Stimulated activated CD8-positive, alpha-beta memory T cell treated with anti-CD3 and anti-CD28 coated beads, Interleukin-7, amount 100 ng/mL, for 48 hours (primary cell): ENCODE measurements around the gene CNP.
"Not testable (repeated sequence)": the region's sequence is repeated elsewhere in the genome, so short reads cannot be mapped to it uniquely, and the experiment has no call there.

Experiments used
- DNase-seq, 2 donors: peaks; one replicate each; pipeline ENCODE4 v3.0.0-alpha.2; 2020; ENCODE audit warnings: low read depth in 1 of 2; ENCODE audit errors: extremely low read depth in 1 of 2

CNP gene

DNA sequence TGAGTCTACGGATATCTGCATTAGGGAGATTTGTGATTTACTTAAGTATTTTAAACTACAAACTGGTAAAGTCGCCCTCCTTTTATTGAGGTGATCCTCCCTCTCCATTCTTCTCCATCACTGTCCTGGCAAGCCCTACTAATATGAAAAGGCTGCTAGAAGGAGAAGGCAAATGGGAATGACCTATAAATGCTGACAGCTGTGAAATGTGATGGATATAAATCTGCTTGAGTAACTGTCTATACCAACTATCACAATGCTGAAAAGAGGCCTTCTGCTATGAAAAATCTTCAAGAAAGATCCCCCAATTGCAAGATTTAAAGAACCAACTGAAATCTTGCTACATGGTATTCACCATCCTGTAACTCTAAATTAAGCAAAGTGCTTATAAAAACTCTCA is 35.1 kb downstream of the CNP start:
- no peak for DNase-seq

DNA sequence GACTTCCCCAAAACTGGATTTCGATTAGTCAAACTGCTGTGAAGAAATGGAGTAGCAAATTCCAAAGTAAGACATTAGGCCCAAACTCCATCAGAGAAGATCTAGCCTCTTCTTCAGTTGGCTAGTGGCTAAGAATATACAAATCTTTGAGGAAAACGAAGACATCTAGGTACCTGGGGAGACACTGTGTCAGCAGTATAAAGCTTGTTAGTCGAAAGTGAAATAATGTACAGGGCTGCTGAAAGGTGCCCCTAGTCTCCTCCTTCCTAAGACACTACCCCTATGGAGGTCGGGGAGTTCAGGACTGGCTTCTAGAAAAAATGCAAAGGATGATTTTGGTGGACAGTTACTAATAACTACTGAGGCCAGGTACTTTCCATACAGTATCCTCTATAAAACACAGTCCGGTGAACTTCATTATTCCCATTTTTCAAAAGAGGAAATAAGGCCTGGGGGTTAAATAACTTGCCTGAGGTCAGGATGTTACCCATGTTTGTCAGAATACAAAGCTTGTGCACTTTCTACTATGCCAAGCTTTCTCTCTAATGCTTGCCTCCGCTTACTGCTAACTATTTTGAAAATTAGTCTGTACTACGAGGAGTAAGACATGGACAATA is 35.7 kb downstream of the CNP start:
- no peak for DNase-seq

DNA sequence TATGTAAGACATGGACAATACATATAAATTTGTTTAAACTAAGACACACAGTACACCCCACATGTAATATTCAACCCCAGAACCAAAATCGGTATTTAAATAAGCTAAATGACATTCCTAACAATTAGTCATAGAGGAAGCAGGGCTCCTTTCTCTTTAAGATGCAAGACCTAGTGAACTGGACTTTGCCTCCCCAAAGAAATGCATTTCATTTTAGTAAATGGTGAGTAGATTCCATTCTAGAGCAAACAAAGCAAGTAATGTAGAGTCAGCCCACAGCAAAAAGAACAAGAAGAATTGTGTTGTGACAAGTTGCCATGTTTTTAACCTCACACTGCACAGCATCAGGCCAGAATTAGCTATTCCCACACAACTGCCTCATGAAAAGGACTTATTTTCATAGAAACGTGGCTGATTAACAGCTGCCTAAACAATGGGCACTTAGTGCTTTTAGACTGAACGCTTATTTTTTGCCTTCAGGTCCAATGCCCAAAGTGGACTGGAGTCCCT is 36.3 kb downstream of the CNP start:
- DNase-seq: no peak

DNA sequence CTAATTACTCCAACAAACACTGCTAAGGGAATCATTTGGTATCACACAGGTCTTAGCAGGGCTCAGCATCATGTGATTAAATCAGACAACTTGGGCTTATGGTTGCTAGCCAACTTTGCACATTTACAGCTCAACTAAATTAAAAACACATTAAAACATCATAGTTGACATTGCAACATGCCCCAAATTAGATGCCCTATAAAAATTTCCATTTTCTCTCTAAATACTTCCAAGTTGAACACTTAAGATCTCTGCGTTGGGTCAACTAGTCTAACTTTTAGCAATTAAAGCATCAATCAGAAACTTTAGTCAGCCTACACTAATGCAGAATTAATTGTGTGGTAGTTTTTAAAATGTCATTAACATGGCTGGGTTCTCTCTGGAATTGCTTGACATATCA is 38.6 kb downstream of the CNP start:
- no peak for DNase-seq

DNA sequence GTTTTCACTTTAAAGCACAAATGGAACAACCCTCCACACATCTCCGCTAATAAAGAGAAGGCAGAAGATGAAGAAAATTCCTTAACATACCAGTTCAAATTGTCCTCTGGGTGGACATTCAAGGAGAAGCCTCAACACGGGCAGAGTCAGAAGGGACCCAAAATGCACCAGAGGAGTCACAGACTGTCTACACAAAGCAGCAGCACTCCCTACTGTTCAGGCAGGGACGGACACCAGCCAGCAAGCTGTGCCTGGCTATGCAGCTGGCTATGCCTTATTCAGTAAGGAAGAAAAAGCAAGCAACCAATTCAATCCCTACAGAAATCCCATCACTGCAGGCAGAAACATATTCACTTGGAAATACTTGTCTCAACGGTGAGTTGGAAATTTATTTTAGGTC is 42.6 kb downstream of the CNP start:
- no peak for DNase-seq

DNA sequence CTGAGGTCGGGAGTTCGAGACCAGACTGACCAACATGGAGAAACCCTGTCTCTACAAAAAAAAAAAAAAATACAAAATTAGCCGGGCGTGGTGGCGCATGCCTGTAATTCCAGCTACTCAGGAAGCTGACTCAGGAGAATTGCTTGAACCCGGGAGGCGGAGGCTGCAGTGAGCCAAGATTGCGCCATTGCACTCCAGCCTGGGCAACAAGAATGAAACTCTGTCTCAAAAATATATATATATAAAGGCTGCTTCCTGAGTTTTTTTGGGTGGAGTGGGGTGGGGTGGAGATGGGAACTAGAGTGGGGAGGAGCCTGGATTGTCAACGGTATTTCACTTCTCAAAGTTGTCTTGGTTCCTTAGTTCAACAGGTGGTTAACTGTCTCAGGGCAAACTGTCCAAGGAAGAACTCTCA is 43.7 kb downstream of the CNP start:
- DNase-seq: not testable (repeated sequence)

DNA sequence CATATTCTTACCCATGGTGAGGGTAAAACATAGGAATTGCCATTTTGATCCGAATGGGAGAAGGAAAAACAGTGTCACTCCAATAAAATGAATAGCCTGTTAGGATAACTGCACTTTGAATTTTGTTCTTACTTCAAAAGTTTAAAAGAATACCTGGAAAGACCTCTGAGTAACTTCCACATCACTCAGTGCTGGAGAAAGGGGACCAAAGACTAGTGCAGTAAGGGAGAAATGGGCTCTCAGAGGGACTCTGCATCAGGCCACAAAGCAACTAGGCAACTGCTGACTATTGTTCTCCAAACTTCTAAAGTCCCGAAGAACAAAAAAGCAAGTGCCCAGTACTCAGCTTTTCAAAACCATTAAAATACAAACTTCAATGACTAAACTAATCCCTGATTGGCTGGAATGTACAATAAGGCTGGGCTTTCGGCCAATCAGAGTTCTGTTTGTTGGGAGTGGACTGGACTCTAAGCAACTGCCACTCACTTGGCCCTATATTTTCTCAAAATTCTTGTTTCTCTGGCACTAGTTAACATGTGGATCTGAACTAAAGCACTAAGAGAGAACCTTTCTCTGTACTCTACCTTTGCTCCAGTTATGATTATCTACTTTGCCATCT is 44.4 kb downstream of the CNP start:
- DNase-seq: no peak

DNA sequence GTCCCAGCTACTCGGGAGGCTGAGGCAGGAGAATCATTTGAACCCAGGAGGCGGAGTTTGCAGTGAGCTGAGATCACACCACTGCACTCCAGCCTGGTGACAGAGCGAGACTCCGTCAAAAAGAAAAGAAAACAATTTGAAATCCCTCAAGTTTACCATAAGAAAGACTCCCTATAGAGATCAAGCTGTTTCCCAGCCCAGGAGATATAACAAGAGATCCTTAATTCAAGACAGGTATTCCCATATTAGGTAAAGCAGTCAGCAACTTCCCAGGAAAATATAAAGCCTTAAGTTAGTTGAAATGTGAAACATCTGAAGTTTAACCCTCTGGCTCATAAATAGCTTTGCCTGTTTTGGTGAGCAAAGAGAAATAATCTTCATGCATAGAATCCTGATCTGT is 45.8 kb downstream of the CNP start:
- DNase-seq: not testable (repeated sequence)

DNA sequence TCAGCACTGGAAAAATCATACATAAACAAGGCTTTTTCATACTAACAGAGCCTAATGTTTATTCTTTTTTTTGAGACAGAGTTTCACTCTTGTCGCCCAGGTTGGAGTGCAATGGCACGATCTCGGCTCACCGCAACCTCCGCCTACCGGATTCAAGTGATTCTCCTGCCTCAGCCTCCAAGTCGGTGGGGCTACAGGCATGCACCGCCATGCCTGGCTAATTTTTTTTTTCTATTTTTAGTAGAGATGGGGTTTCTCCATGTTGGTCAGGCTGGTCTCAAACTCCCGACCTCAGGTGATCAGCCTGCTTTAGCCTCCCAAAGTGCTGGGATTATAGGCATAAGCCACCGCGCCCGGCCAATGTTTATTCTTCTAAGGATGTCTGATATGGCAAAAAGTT is 47.1 kb downstream of the CNP start:
- not testable (repeated sequence) for DNase-seq

DNA sequence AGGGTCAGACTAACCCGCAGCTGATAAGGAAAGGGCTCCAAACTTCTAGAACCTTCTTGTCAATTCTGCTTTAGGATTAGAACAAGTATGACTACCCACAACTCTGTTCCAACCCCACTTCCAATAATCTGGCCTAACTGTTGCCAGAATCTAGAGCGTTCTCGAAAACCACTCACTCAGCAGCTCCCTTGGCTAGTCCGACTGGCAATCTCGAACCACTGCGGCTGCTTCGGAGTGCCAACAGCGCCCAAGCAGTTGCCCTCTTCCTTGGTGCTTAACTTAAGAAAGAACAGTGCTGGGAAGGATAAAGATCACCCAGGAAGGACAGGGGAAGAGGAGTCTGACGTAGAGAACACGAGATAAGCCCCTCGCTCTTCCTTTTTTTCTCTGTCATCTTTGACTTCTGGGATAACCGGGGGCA is 49.8 kb downstream of the CNP start:
- DNase-seq: no peak

DNA sequence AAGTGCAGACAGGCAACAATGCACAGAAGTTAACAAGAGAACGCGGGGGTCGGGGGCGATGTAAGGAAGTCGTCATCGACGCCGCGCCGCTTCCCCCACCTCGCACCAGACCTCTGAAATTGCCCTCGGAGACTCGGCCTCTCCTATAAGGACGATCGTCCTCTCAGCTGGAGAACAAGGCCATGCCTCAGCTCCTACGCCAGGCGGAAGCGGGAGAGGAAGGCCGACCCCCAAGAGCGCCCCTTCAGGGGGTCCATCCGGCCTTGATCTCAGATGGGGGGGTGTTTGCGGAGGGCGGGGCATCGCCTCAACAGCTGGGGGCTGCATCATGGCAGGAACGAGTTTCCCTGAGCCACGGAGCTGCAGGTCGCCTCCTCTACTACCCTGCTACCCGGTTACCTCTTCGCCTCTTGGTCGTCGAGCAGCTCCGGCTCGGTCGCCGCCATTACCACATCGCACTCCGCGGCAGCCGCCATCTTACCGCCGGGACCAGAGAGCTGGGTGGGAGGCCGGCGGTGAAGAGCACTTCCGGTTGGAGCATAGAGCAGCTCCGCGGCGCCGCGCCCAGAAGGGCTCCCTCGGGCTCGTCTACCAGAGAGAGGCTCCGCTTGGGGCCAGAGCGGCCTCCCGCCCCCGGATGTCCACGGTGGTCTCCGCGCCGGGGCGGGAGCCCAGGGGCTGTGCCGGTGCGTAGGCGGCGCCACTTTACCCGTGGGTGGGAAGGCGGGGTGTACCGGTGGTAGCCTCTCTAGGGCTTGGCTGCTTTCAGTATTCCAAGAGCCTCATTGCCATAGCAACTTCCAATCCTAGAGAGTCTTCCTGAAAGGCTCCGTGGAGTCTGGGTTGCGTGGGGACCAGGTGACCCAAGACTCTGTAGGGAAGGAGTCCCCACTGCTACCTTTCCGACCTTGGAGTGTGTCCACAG is 50.6 kb downstream of the CNP start, which contains the start of gene DNAJC7:
Gene DNAJC7, minus strand, starts transcription at position 499 of the 925 bp plus-strand sequence. Its CDS starts 23 bp downstream, at position 476.
- peak; percentile 85 to 87 for DNase-seq

DNA sequence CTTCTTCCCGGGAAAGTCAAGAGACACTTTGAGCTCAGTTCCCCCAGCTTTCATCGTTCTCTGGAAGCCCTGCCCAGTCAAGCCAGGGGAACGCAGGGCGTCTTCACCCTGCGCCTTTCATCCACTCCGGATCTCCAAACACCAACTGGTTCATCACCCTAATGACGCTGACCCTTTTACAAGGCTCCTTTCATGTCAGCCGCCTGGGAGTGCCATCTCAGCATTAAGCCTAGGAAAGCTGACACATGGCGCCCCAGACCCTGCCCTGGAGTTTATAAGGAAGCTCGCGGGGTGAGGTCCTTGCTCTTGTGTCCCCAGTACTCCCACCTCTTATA is 51.2 kb downstream of the CNP start:
- DNase-seq: no peak

DNA sequence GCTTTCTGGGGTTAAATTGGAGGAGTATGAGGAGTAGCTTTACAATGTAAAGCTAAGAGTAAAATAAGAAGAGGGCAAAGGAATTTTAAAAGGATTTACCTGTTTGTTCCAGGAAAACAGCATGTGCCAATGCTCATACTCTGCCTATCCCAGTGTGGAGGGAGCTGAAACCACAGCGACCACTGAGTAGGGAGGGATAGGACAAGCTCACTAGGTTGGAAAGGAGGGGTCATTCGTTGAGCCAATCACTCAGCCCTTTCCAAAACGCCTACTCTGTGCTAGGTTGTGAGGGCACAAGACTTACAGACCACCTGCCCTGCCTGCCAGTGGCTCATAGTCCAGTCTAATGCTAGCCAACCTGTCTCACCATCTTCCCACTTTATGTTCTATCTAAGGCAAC is 51.7 kb downstream of the CNP start:
- no peak for DNase-seq

DNA sequence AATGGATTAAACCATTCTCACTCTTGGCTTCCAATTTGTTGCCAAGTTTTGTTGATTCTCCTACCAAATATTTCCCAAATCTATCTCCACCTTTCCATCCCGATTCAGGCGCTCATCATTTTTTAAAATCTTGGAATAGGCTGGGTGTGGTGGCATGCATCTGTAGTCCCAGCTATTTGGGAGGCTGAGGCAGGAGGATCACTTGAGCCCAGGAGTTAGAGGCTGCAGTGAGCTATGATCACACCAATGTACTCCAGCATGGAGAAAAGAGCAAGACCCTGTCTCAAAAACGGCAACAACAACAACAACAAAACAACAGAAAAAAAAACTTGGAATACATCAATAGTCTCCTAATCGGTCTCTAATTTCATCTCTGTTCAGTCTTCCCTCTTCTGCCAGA is 52.4 kb downstream of the CNP start:
- no peak for DNase-seq

DNA sequence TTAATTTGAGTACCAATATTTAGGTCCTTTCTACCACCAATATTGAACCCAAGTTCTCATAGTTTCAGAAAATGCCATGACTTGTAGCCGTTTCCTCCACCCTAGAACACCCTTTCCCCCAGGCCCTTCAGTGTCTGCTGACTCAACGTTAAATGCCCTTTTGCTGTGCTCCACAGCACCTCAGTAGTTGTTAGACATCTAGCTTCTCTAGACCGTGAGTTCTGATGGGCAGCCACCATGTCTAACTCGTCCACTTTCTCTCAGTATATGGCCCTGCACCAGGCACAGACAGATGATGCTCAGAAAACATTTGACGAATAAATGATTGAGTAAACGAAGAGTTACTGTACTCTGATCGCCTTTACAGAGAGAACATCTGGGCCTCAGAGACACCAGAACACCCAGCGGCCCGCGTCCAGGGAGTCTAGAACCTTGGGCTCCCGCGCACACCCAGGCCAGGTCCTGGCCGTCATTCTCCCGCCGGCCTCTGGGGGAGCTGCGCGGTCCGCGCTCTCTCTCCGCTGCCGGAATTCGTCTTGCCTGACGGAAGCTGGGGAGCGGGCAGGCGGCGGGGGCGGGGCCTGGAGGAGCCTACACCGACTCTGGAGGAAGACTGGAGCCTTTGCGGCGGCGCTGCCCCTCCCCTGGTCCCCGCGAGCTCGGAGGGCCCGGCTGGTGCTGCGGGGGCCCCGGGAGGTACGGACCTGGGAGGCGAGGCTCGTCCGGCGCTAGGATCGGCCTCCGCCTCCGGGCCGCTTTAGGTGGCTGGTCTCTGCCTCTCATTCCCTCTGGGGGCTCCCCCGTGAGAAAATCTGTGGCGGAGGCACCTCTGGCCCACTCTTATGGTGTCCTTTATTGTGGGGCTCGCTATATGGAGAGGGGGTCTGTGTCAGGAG is 53.2 kb downstream of the CNP start, which contains the start of gene NKIRAS2:
Gene NKIRAS2, plus strand, starts transcription at position 582 of the 896 bp plus-strand sequence. CDS start 1,488 bp downstream, outside the sequence.
- DNase-seq: peak; percentile 92 to 95

DNA sequence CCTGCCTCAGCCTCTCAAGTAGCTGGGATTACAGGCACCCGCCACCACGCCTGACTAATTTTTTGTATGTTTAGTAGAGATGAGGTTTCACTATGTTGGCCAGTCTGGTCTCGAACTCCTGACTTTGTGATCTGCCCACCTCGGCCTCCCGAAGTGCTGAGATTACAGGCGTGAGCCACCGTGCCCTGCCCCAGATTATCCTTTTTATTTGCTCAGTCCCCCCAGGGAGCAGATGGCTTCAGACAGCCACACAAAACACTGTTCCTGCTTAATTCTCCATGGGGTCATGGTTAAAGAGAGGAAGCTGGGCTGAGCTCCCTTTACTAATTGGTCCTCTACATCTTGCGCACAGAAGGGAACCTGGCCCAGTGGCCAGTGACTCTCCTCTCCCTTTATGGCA is 54.2 kb downstream of the CNP start:
- DNase-seq: not testable (repeated sequence)

DNA sequence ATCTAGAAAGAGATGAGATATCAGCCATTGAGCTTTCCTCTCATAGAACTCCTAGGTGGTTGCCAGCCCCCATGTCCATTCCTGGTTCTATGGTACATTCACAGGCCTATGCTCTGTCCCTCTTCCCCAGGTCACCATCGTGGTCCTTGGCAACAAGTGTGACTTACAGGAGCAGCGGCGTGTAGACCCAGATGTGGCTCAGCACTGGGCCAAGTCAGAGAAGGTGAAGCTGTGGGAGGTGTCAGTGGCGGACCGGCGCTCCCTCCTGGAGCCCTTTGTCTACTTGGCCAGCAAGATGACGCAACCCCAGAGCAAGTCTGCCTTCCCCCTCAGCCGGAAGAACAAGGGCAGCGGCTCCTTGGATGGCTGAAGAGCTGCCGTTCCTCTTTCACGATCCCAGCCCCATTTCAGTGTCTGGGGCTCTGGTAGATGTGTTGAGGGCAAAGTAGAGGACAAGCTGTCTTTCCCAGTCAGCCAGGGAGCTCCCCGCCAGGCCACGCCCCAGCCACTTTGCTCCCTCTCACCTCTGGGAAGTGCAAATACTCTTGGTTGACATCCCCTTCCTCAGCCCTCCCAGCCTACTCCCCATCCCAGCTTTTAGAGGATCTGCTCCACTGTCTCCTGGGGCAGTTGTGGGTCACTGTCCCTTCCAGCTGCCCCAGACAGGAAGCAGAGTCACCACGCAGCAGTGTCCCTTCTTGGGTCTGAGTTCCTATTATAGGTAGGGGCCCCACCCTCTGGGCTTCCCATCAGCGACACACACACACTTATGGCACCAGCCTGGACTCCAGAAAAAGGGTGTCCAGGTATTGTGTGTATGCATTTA is 57.1 kb downstream of the CNP start:
- no peak for DNase-seq

DNA sequence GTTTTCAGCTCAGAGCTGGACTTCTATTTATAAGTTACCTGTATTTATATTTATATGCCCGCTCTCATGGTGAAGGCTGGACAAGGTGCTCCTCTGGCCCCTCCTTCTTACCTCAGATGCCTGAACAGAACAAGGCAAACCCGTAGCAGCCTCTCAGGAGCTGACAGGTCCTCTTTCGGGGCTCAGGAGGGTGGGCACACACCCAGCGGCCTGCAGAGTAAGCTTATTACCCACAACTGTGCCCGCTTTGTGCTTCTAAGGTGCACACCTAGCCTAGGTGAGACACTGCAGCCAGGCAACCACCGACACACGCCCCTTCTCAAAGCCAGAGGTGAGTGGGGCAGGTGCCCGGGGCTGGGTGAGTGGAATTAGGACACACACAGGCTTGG is 58.6 kb downstream of the CNP start:
- DNase-seq: no peak

DNA sequence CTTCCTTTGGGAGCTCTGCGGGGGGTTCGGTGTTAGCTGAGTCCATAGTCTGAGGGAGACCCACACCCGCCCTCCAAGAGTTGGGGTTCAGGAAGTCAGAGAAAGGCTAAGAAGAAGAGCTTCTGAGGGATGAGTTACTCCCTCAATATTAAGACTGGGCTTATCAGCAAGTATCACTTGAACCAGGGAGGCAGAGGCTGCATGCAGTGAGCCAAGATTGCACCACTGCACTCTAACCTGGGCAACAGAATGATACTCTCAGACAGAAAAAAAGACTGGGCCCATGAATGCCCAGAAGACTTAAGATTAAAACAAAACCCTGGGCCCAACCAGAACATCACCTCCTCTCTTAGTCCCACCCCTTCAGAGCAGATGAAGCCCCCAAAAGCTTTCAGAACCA is 59.3 kb downstream of the CNP start:
- DNase-seq: no peak
